Epithelial cell of proximal tubule (primary cell): Measurements from ENCODE around the gene PHTF2. TPM values are rescaled to one million over a fixed set of nuclear protein-coding genes. Genes with fewer than 3 reads are reported as not detected.

Experiments used
- DNase-seq: peaks from one replicate; pipeline ENCODE4 v3.0.0-alpha.2; 2011; ENCODE audit warnings: low read depth
- H3K4me3 ChIP-seq: 2 replicates; pipeline ENCODE4 v1.5.1; 2011; ENCODE audit warnings: low read depth, mild to moderate bottlenecking, low read length
- total RNA-seq: library from RNA; depleted of rRNA; stranded (reverse); fragments of >200 nt; gene quantifications from 2 replicates; pipeline ENCODE4 v1.2.3, GENCODE V29; 2015
- TF ChIP-seq, protein P1 (sequence below): conservative IDR thresholded peaks from 2 replicates; pipeline ENCODE4 v1.5.1; 2012; ENCODE audit warnings: low read depth, mild to moderate bottlenecking, low read length

PHTF2 gene
- 7.7 and 16.9 TPM in 2 replicates for total RNA-seq

DNA sequence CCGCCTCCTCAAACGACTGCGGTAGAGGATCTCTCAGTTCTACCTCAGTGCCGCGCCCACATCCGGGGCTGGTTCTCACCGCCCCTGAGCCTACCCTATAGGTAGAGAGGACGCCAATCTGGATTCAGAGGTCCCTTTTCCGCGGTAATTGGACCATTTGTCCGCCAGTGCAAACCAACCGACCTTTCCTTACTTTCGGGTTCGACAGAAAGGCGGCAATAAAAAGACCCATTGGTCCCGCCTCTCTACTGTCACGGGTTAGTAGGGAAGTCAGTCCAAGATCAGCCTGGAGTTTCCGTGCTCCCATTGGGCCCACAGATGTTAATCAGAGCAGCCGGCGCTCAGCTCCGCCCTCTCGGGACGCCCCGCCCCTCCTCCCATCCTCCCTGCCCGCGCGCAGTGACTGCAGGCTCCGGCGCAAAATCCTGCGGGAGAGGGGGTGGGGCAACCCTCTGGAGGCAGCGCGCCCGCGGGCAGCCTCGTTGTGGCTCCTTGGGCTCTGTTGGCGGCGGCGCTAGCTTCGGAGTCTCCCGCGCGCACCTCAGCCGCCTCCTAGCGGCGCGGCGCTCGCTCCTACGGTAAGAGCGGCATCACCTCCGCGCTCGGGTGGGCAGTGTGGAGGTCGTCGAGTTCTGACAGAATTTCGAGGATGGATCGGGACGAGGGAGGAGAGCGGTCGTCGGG, at the start of gene PHTF2, which contains the start of gene TMEM60:
PHTF2 (plus strand) TSS at position 380 of the 684 bp plus-strand sequence.
TMEM60 (minus strand) TSS at position 41 of the 684 bp plus-strand sequence. CDS start 4,061 bp downstream, outside the sequence.
- TF ChIP-seq, protein P1, sequence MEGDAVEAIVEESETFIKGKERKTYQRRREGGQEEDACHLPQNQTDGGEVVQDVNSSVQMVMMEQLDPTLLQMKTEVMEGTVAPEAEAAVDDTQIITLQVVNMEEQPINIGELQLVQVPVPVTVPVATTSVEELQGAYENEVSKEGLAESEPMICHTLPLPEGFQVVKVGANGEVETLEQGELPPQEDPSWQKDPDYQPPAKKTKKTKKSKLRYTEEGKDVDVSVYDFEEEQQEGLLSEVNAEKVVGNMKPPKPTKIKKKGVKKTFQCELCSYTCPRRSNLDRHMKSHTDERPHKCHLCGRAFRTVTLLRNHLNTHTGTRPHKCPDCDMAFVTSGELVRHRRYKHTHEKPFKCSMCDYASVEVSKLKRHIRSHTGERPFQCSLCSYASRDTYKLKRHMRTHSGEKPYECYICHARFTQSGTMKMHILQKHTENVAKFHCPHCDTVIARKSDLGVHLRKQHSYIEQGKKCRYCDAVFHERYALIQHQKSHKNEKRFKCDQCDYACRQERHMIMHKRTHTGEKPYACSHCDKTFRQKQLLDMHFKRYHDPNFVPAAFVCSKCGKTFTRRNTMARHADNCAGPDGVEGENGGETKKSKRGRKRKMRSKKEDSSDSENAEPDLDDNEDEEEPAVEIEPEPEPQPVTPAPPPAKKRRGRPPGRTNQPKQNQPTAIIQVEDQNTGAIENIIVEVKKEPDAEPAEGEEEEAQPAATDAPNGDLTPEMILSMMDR = peak; percentile 58
- DNase-seq = peak; percentile 99
- peak within 1 kb of the TSS; percentile 94 for H3K4me3 ChIP-seq

GRCh38 chr7:77752016-77752415, 46.6 kb upstream of the PHTF2 start:
- no peak overlapping the region for H3K4me3 ChIP-seq
- DNase-seq = no peak
- TF ChIP-seq, protein P1 = no peak

DNA sequence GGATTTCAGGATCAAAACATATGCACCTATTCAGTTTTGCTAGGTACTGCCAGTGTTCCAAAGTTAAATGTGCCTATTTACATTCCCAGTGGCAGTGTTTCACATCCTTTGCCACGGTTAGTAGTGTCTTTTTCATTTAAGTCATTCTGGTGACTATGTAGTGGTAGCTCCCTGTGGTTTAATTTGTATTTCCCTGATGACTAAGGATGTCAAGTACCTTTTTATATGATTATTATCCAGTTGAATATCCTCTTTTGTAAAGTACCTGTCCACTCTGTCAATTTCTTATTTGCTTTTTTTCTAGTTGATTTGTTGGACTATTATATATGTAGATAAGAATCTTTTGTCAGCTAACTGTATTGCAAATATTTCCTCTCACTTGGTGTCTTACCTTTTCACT, 45.4 kb upstream of the PHTF2 start:
- no peak for DNase-seq
- TF ChIP-seq, protein P1 = no peak
- no peak overlapping the region for H3K4me3 ChIP-seq

DNA sequence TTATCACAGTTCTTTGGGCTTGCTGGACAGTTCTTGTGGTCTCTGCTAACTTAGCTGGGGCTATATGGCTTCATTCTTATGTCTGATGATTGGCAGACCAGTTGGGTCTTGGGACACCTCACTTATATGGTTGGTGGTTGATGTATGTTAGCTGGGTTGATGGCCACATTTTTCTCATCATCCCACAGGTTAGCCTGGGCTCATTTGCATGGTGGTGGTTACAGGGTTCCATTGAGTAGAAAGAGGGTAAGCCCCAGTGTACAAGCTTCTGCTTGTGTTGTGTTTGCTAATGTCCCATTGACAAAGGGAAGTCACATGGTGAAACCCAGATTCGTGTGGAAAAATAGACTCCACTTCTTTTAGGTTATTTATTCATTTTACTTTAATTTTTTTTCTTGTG, 41.0 kb upstream of the PHTF2 start:
- no peak overlapping the region for H3K4me3 ChIP-seq
- no peak for DNase-seq
- TF ChIP-seq, protein P1 = no peak

- TF ChIP-seq, protein P1 = peak; percentile 84
- DNase-seq = no peak
- H3K4me3 ChIP-seq = no peak overlapping the region
Observed at GRCh38 chr7:77759294-77759889, 39.2 kb upstream of the PHTF2 start.

GRCh38 chr7:77760809-77761453, 37.6 kb upstream of the PHTF2 start:
- DNase-seq = no peak
- TF ChIP-seq, protein P1 = no peak
- peak overlapping the region; percentile 5 for H3K4me3 ChIP-seq
